Suprapubic skin (tissue), 3 donors: ENCODE data around the gene FLRT2.

Experiments used
- CTCF ChIP-seq, 2 donors: fragments of 200-600 bp in 1 of 2; fragments of 450-650 bp in 1 of 2; sonication (generic) in 1 of 2; IDR thresholded peaks; one replicate each; pipeline ENCODE4 v1.5.1; 2016 to 2019; ENCODE audit warnings: antibody characterized with exemption in 2 of 2, mild to moderate bottlenecking in 1 of 2, moderate library complexity in 1 of 2
- POLR2A ChIP-seq, 2 donors: fragments of 450-650 bp; IDR thresholded peaks; one replicate each; pipeline ENCODE4 v1.6.1; 2017; ENCODE audit warnings: antibody characterized with exemption in 2 of 2, mild to moderate bottlenecking in 2 of 2, moderate library complexity in 2 of 2

DNA sequence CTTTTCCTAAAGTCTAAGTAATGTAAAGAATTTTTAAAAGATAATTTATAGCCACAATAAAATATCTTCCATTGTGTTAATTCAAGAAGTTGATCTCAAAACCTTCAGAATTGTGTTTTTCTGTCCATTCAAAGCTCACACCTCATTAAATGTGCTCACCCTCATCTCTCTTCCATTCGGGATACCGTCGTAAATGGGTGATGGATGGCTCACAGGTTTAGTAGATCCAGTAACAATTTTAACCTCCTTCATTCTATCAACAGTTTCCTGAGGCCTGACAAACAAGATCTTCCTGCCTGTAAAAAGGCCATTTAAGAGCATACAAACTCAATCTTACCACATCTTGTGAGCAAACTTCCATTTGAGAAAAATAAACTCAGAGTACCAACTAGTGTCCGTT lies 9.4 kb upstream of the FLRT2 start:
- TF ChIP-seq POLR2A (IDR thresholded peaks at IDR 0.05) = no peak
- no peak for TF ChIP-seq CTCF (IDR thresholded peaks at IDR 0.05)
